Rectal smooth muscle tissue (tissue), 1 donor: ENCODE measurements around the gene TEDDM1.
A peak's percentile ranks its signal among the peaks of the same experiment; 100 is the strongest.

Experiments used
- H3K27ac ChIP-seq: one replicate; pipeline ENCODE4 v1.7.0; 2013; ENCODE audit warnings: low read depth, low read length, inconsistent platforms
- H3K27me3 ChIP-seq: one replicate; pipeline ENCODE4 v1.7.0; 2013; ENCODE audit warnings: low read length; ENCODE audit not compliant: control insufficient read depth, insufficient read depth
- H3K36me3 ChIP-seq: one replicate; pipeline ENCODE4 v1.7.0; 2013; ENCODE audit warnings: low read length; ENCODE audit not compliant: control insufficient read depth, insufficient read depth
- H3K4me1 ChIP-seq: one replicate; pipeline ENCODE4 v1.7.0; 2013; ENCODE audit warnings: low read length; ENCODE audit not compliant: control insufficient read depth, insufficient read depth
- H3K4me3 ChIP-seq: one replicate; pipeline ENCODE4 v1.7.0; 2013; ENCODE audit warnings: low read length
- H3K9ac ChIP-seq: one replicate; pipeline ENCODE4 v1.7.0; 2013; ENCODE audit warnings: low read length

TEDDM1 gene

DNA sequence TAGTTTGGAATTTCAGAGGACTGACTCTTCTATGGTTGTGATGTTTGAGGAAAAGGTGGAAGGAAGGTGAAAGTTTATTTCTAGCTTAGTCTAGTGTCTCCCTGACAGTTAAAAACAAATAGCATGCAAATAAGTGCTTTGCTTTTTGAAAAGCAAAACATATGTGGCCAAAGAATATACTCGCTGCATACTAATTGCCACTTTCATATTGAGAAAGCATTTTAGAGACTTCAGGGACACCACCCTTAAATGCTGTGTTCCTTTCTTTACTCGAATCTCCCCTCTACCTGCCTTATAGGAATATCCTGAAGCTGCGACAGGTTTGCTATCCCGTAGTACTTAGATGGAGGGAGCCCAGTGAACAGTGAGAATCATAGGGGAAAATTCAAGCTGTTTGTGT is 32.1 kb downstream of the TEDDM1 start:
- Histone ChIP-seq H3K9ac (no peak overlapping the region), H3K4me3 (no peak overlapping the region), H3K27me3 (no peaks in the 10 kb centered on the region), H3K27ac (no peak overlapping the region), H3K4me1 (no peaks in the 10 kb centered on the region), H3K36me3 (no peaks in the 10 kb centered on the region)

DNA sequence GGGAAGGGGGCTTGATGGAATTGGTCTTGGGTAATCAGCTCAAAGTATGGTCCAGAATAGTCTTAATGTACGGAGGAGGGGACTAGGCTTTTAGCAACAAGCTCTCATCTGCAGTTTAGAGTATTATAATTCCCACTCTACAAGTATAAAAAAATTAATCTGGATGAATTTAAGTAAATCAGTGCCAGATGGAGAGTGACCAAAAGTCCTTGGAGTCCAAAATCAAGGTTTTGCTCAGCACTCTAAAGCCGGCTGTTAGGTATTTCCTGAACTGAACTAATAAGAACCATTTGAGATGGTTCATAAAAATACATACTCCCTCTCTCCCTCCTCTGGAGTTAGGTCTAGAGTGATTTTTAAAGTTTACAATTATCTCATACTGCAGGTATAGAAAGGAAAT is 32.5 kb downstream of the TEDDM1 start:
- Histone ChIP-seq H3K36me3 (no peaks in the 10 kb centered on the region), H3K4me1 (no peaks in the 10 kb centered on the region), H3K27ac (no peak overlapping the region), H3K27me3 (no peaks in the 10 kb centered on the region), H3K4me3 (no peak overlapping the region), H3K9ac (no peak overlapping the region)

DNA sequence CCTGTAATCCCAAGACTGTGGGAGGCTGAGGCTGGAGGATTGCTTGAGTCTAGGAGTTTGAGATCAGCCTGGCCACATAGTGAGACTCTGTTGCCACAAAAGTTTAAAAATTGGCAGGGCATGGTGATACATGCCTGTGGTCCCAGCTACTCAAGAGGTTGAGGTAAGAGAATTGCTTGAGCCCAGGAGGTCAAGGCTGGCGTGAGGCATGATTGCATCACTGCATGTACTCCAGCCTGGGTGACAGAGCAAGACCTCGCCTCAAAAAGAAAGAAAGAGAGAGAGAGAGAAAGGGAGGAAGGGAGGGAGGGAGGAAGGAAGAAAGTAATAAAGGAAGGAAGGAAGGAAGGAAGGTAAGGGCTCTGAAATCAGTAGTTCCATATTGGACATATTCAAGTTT is 33.9 kb downstream of the TEDDM1 start:
- no peaks in the 10 kb centered on the region for H3K36me3 ChIP-seq
- H3K4me3 ChIP-seq: no peak overlapping the region
- H3K27ac ChIP-seq: no peak overlapping the region
- H3K27me3 ChIP-seq: no peaks in the 10 kb centered on the region
- no peaks in the 10 kb centered on the region for H3K4me1 ChIP-seq
- no peak overlapping the region for H3K9ac ChIP-seq

DNA sequence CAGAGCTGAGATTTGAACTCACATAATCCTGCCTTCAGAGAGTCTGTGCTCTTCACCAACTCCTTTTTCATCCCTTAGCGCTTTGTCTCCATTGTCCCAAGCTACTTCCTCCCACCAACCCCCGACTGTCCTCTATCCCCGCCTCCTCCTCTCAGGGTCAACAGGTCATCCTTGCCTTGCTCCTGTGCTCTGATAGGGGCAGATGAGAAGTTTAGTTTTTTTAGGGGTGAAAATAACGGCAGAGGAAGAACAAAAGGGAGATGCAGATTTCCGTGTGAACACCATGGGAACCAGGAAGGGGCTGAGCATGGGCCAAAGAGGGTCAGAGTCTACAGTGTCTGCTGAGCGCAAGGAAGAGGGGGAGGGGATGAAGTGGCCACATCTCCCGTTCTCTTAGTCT is 40.8 kb downstream of the TEDDM1 start:
- Histone ChIP-seq H3K4me3 (no peak overlapping the region), H3K4me1 (no peaks in the 10 kb centered on the region), H3K9ac (no peak overlapping the region), H3K36me3 (no peaks in the 10 kb centered on the region), H3K27ac (no peak overlapping the region), H3K27me3 (no peaks in the 10 kb centered on the region)

DNA sequence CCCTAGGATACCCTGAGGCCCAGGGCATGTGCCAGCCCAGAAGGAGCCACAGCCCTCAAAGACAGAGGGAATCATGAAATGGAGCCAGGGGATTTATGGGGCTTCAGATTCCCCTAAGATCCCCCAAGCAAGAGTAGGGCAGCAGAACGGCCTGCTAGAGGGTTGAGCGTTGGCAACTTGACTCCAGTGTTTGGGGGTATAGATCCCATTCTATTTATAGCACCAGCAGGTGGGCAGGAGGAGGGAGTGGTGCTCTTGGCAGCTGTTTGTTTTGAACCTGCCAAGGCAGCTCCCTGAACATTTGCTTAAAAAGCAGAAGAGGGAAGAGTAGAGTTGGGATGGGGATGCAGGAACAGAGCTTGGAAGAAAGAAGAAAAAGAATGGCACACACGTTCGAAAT is 42.6 kb downstream of the TEDDM1 start:
- H3K36me3 ChIP-seq: no peaks in the 10 kb centered on the region
- no peak overlapping the region for H3K27ac ChIP-seq
- H3K27me3 ChIP-seq: no peaks in the 10 kb centered on the region
- H3K4me3 ChIP-seq: no peak overlapping the region
- H3K4me1 ChIP-seq: no peaks in the 10 kb centered on the region
- H3K9ac ChIP-seq: no peak overlapping the region

DNA sequence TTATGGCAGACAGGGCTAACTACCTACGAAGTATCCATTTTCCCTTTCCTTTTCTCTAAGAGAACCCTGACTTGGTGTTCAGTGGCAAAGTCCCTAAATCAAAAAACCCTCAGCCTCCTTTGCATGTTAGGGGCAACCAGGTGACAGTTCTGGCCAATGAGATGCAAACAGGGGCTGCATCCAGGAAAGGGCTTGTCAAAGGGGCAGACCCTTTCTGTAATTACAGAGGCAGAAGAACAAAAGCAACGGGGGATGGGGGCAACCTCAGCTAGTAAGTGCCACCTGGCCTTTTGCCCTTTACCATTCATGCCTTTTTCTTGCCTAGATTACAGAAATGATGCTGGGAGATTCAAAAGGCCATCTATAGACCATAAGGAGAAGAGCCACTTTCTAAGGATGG is 43.3 kb downstream of the TEDDM1 start:
- Histone ChIP-seq H3K4me1 (no peaks in the 10 kb centered on the region), H3K27me3 (no peaks in the 10 kb centered on the region), H3K9ac (no peak overlapping the region), H3K36me3 (no peaks in the 10 kb centered on the region), H3K27ac (no peak overlapping the region), H3K4me3 (no peak overlapping the region)

DNA sequence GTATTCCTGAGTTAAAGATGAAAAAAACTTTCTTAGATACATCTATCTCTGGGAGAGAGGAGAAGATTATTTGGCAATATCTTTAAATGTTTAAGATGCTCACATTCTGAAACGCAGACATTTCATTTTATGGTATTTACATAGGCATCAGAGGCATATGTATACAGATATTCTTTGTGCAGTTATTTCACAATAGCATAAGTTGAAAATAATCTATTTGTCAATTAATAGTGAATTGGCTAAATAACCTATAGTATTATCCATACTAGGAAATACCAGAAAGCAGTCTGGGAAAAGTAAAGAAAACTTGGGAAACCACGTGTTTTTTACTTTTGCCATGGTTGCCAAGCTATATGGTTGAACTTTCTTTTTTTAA is 44.8 kb downstream of the TEDDM1 start:
- Histone ChIP-seq H3K4me3 (no peak overlapping the region), H3K27ac (no peak overlapping the region), H3K27me3 (no peaks in the 10 kb centered on the region), H3K9ac (no peak overlapping the region), H3K36me3 (no peaks in the 10 kb centered on the region), H3K4me1 (no peaks in the 10 kb centered on the region)

DNA sequence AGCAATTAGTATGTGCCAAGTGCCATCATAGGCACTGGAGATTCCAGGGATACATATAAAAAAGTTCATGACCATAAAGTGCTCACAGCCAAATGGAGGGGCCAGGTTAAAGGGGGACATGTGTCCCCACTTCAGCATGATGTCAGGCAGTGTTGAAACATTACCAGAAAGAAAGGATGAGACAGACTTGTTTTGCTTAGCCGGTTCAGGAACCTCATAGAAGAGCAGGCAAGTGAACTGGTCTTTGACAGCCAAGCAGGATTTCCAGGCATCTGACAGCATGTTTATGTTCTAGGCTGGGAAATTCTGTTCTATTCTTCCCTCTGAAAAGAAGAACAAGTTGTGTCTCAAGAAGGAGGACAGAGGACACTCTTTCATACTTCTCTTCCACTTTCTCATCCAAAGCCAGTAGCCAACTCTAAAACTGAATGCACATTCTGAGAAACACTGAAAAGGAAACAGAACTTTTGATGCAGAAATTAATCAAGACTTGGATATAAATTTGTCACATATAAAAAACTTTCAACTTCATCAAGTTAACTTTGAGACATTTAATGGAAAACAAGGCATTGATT is 48.6 kb downstream of the TEDDM1 start:
- Histone ChIP-seq H3K27ac (no peak overlapping the region), H3K27me3 (no peaks in the 10 kb centered on the region), H3K9ac (no peak overlapping the region), H3K36me3 (no peaks in the 10 kb centered on the region), H3K4me3 (no peak overlapping the region), H3K4me1 (no peaks in the 10 kb centered on the region)

DNA sequence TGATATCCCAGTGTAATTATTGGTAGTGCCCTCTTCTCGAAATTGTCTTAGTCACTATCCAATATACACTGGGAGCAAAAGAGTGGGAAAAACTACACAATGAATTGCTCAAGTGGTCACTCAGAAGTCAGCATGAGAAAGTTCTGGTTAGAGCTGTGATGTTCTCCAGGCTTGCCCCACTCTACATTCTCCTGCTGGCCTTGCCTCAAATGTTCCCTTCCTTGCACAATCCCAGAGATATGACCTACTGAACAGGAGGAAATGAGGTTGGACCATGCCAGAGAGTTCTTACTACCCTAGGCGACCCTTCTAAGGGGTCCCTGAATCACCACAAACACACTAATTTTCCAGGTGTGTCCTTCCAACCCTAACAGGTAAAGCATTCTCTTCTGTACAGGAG is 49.6 kb downstream of the TEDDM1 start:
- H3K27me3 ChIP-seq: no peaks in the 10 kb centered on the region
- H3K27ac ChIP-seq: no peak overlapping the region
- no peak overlapping the region for H3K9ac ChIP-seq
- no peaks in the 10 kb centered on the region for H3K36me3 ChIP-seq
- H3K4me1 ChIP-seq: no peaks in the 10 kb centered on the region
- H3K4me3 ChIP-seq: no peak overlapping the region

DNA sequence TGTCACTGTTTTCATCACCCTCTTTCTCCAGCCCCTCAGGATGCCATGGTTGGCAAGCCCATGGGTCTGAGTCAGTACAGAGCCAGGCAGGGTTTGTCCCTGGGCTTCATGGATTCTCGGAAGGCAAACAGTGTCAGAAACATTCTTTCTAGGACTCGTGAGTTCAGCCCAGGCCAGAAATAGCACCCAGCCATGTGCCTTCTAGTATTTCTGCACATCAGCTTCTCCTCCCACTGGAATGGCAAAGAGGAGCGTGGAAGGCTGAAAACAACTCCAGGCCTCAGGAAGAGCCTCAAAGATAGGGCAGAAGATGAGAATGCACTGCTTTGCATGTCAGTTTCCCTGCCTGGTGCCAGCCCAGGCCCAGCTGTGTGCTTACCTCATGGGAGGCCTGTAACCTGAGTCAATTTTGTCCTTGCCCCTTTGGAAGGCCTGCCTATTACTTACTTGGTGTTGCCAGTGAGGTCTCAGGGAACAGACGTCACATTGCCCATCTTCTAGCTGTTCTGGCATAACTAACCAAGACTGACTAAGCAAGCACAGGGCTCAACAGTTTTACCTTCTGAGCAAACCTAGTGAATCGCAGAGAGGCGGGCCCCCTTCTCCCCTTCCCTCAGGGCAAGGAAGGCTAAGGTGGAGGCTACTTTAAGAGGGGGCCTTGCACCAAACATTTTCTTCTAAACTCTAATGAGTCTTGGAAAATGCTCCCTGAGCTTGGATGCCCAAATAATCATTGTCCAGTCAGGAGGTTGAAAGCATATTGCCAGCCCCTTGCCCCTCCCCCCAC is 51.3 kb downstream of the TEDDM1 start:
- Histone ChIP-seq H3K4me1 (no peaks in the 10 kb centered on the region), H3K27me3 (no peaks in the 10 kb centered on the region), H3K27ac (peak overlapping the region; percentile 44), H3K9ac (no peak overlapping the region), H3K36me3 (no peaks in the 10 kb centered on the region), H3K4me3 (no peak overlapping the region)
